ENCODE data around the gene OLFML2A. TPM values are rescaled to one million over a fixed set of nuclear protein-coding genes. Genes with fewer than 3 reads are reported as not detected.

Gene OLFML2A
- total RNA-seq, 1 donor, result 29.7 TPM

DNA sequence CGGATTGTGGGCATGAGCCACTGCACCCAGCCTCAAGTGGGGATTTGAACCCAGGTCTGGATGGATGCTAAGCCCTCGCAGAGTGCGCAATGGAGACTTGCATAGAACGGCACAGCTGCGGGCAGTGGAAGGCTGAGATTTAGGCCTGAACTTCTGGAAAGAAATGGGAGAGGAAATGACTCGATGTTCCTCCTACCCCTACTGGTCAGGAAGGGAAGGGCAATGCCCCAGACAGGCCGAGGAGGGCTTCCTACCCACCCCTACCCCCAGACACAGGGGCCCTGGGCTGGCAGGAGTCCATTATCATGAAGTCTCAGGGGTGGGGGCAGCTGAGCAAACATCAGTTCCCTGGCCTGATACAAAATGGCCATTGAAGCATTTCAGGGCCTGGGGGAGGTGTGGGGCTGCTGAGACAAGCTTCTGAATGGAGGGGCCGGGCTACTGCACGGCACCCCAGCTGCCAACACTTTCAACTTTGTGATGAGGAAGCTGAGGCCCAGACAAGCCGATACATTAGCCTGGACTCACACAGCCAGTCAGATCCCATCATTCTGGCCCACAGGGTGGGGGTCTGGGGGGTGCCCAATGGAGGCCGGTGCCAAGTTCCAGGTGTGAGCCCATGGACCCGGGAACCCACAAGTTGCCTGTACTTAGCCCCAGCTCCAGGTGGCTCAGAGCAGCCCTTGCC lies 62.8 kb downstream of the OLFML2A start:
- Histone ChIP-seq H3K27ac (ENCODE audit: low read depth, low read length) (no peak overlapping the region), H2AFZ (ENCODE audit: low read length) (no peak overlapping the region), H3K27me3 (ENCODE audit: insufficient read depth, low read length) (no peaks in the 10 kb centered on the region), H3K4me3 (ENCODE audit: insufficient read depth, low read length) (no peak overlapping the region), H3K9me3 (ENCODE audit: low read depth, low read length) (no peaks in the 10 kb centered on the region), H3K36me3 (ENCODE audit: insufficient read depth, low read length) (no peaks in the 10 kb centered on the region), H3K79me2 (ENCODE audit: insufficient read depth, low read length) (no peaks in the 10 kb centered on the region), H4K20me1 (ENCODE audit: insufficient read depth, low read length) (peaks cover 2% of the 10 kb centered on the region), H3K4me2 (ENCODE audit: insufficient read depth, low read length) (no peak overlapping the region), H3K4me1 (ENCODE audit: insufficient read depth, low read length) (peaks cover 13% of the 10 kb centered on the region)
- TF ChIP-seq CTCF (IDR thresholded peaks at IDR 0.05; ENCODE audit: extremely low read depth, low read depth, low read length), result peak; percentile 56
- DNase-seq (ENCODE audit: insufficient read length, low spot score, missing footprints), result peak; percentile 92

DNA sequence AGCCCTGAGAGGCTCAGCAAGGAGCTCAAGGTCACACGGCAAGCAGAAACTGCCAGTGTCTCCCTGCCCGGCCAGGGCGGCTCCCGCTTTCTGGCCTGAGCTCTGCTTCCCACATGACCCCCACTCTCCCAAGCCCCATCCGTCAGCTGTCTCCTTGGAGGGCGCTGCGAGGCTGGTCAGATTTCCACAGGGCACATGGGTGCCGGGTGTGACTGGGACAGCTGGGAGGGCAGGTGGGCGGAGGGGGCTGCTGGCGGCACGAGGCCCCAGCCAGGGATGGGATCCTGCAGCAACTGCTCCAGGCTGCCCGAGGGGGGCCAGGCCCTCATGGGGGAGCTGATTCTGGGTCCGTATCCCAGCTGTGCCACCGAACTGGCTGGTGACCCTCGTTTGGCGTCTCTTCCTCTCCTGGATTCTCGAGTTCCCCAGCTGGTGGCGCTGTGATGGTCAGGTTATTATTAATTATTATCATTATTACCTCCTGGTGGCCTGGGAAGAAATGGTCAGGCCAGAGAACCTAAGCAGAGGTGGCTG lies 63.4 kb downstream of the OLFML2A start:
- Histone ChIP-seq H3K36me3 (ENCODE audit: insufficient read depth, low read length) (no peaks in the 10 kb centered on the region), H3K79me2 (ENCODE audit: insufficient read depth, low read length) (no peaks in the 10 kb centered on the region), H3K27ac (ENCODE audit: low read depth, low read length) (no peak overlapping the region), H3K4me2 (ENCODE audit: insufficient read depth, low read length) (no peak overlapping the region), H3K9me3 (ENCODE audit: low read depth, low read length) (no peaks in the 10 kb centered on the region), H2AFZ (ENCODE audit: low read length) (no peak overlapping the region), H3K4me1 (ENCODE audit: insufficient read depth, low read length) (peaks cover 8% of the 10 kb centered on the region), H4K20me1 (ENCODE audit: insufficient read depth, low read length) (no peaks in the 10 kb centered on the region), H3K27me3 (ENCODE audit: insufficient read depth, low read length) (no peaks in the 10 kb centered on the region), H3K4me3 (ENCODE audit: insufficient read depth, low read length) (no peak overlapping the region)
- no peak for DNase-seq (ENCODE audit: insufficient read length, low spot score, missing footprints)
- peak; percentile 48 for TF ChIP-seq CTCF (IDR thresholded peaks at IDR 0.05; ENCODE audit: extremely low read depth, low read depth, low read length)

DNA sequence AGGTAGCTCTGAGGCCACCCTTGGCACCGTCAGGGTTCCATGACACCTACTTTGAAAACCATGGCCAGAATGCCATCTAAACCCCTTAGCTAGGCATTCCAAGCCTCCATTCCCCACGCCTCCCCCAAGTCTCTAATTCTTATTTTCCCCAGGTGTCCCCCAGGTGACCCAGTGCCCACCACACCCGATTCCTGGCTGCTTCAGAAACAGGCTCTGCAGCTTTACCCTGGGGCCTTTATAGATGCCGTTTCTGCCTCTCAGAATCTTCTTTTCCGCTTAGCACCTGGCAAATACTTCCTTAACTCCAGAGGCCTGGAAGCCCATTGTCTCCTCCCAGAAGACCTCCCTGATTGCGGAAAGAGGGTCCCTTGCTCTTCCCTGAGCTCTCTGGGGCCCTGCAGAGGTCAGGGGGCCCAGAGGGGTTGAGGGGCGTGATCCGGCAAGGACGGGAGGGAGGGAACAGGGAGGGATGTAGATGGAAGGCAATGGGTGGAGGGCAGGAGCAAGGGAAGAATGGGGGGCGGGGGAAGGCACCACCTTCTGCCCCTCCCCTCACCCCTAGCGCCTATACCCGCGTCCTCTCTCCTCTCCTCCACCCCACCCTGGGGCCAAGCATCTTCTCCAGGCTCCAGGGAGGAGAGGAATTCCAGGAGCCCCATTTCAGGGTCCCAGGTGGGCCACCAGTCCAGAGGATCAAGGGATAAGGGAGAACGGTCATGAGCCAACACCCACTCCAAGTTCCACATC lies 64.3 kb downstream of the OLFML2A start:
- H3K27ac ChIP-seq (ENCODE audit: low read depth, low read length), result no peak overlapping the region
- H3K79me2 ChIP-seq (ENCODE audit: insufficient read depth, low read length), result no peaks in the 10 kb centered on the region
- TF ChIP-seq CTCF (IDR thresholded peaks at IDR 0.05; ENCODE audit: extremely low read depth, low read depth, low read length), result no peak
- H3K27me3 ChIP-seq (ENCODE audit: insufficient read depth, low read length), result no peaks in the 10 kb centered on the region
- H3K36me3 ChIP-seq (ENCODE audit: insufficient read depth, low read length), result no peaks in the 10 kb centered on the region
- peaks cover 6% of the 10 kb centered on the region for H3K4me1 ChIP-seq (ENCODE audit: insufficient read depth, low read length)
- H3K4me3 ChIP-seq (ENCODE audit: insufficient read depth, low read length), result no peak overlapping the region
- DNase-seq (ENCODE audit: insufficient read length, low spot score, missing footprints), result no peak
- H4K20me1 ChIP-seq (ENCODE audit: insufficient read depth, low read length), result no peaks in the 10 kb centered on the region
- no peak overlapping the region for H3K4me2 ChIP-seq (ENCODE audit: insufficient read depth, low read length)
- no peak overlapping the region for H2AFZ ChIP-seq (ENCODE audit: low read length)
- no peaks in the 10 kb centered on the region for H3K9me3 ChIP-seq (ENCODE audit: low read depth, low read length)

GRCh38 chr9:124843456-124844034 lies 66.6 kb downstream of the OLFML2A start:
- Histone ChIP-seq H3K27ac (ENCODE audit: low read depth, low read length) (peak overlapping the region; percentile 41), H2AFZ (ENCODE audit: low read length) (peak overlapping the region; percentile 56), H3K79me2 (ENCODE audit: insufficient read depth, low read length) (no peaks in the 10 kb centered on the region), H3K36me3 (ENCODE audit: insufficient read depth, low read length) (no peaks in the 10 kb centered on the region), H3K27me3 (ENCODE audit: insufficient read depth, low read length) (no peaks in the 10 kb centered on the region), H3K4me1 (ENCODE audit: insufficient read depth, low read length) (peaks cover 6% of the 10 kb centered on the region), H4K20me1 (ENCODE audit: insufficient read depth, low read length) (no peaks in the 10 kb centered on the region), H3K4me3 (ENCODE audit: insufficient read depth, low read length) (no peak overlapping the region), H3K4me2 (ENCODE audit: insufficient read depth, low read length) (peak overlapping the region; percentile 51), H3K9me3 (ENCODE audit: low read depth, low read length) (no peaks in the 10 kb centered on the region)
- DNase-seq (ENCODE audit: insufficient read length, low spot score, missing footprints), result peak; percentile 96
- no peak for TF ChIP-seq CTCF (IDR thresholded peaks at IDR 0.05; ENCODE audit: extremely low read depth, low read depth, low read length)
